ENCODE measurements around the gene RTP5. TPM values are rescaled to one million over a fixed set of nuclear protein-coding genes. Genes with fewer than 3 reads are reported as not detected.

RTP5 gene
- total RNA-seq, 2 donors from 2014 or later = not detected

- no peak overlapping the region for H3K9ac ChIP-seq (ENCODE audit: extremely low read depth, low read length, poor library complexity, severe bottlenecking)
- Mint-ChIP-seq H3K36me3 (ENCODE audit: low read depth) (peaks cover 4% of the 10 kb centered on the region), H3K4me1 (peaks cover 9% of the 10 kb centered on the region), H3K27me3 (ENCODE audit: insufficient read depth) (no peaks in the 10 kb centered on the region), H3K27ac (no peak overlapping the region), H3K9me3 (peaks cover 17% of the 10 kb centered on the region), H3K4me3 (no peak overlapping the region)
- peak; percentile 75 for TF ChIP-seq CTCF (conservative IDR thresholded peaks at IDR 0.05)
- no peak overlapping the region for H3K27ac ChIP-seq (ENCODE audit: low read depth, low read length)
- no peak overlapping the region for H3K4me3 ChIP-seq (ENCODE audit: low read length)
- no peaks in the 10 kb centered on the region for H3K36me3 ChIP-seq (ENCODE audit: control insufficient read depth, insufficient read depth, low read length)
- H3K9me3 ChIP-seq (ENCODE audit: control insufficient read depth, low read length) = peaks cover 16% of the 10 kb centered on the region
- no peaks in the 10 kb centered on the region for H3K27me3 ChIP-seq (ENCODE audit: control insufficient read depth, insufficient read depth, low read length, poor library complexity, severe bottlenecking)
- peak; percentile 87 for DNase-seq
- 50 to 75% methylated on average over 8 to 20 of the region's 27 CpGs for WGBS, 2 experiments (ENCODE audit: insufficient coverage in 1 of 2, insufficient read length in 1 of 2)
- no peaks in the 10 kb centered on the region for H3K4me1 ChIP-seq (ENCODE audit: control insufficient read depth, insufficient read depth, low read length)
Observed at GRCh38 chr2:241877989-241878970, 8.8 kb downstream of the RTP5 start.

- Histone ChIP-seq H3K27me3 (ENCODE audit: control insufficient read depth, insufficient read depth, low read length, poor library complexity, severe bottlenecking) (no peaks in the 10 kb centered on the region), H3K27ac (ENCODE audit: low read depth, low read length) (no peak overlapping the region), H3K9ac (ENCODE audit: extremely low read depth, low read length, poor library complexity, severe bottlenecking) (no peak overlapping the region), H3K4me1 (ENCODE audit: control insufficient read depth, insufficient read depth, low read length) (no peaks in the 10 kb centered on the region), H3K4me3 (ENCODE audit: low read length) (no peak overlapping the region), H3K9me3 (ENCODE audit: control insufficient read depth, low read length) (peaks cover 10% of the 10 kb centered on the region), H3K36me3 (ENCODE audit: control insufficient read depth, insufficient read depth, low read length) (no peaks in the 10 kb centered on the region)
- 82 to 85% methylated on average over 5 to 9 of the region's 9 CpGs for WGBS, 2 experiments (ENCODE audit: insufficient coverage in 1 of 2, insufficient read length in 1 of 2)
- Mint-ChIP-seq H3K4me1 (peaks cover 9% of the 10 kb centered on the region), H3K4me3 (no peak overlapping the region), H3K36me3 (ENCODE audit: low read depth) (peaks cover 7% of the 10 kb centered on the region), H3K9me3 (peaks cover 8% of the 10 kb centered on the region), H3K27ac (no peak overlapping the region), H3K27me3 (ENCODE audit: insufficient read depth) (no peaks in the 10 kb centered on the region)
- no peak for DNase-seq
- no peak for TF ChIP-seq CTCF (conservative IDR thresholded peaks at IDR 0.05)
Observed at GRCh38 chr2:241879326-241879725, 9.8 kb downstream of the RTP5 start.

- Mint-ChIP-seq H3K27ac (no peak overlapping the region), H3K9me3 (peaks cover 3% of the 10 kb centered on the region), H3K4me3 (peak overlapping the region; percentile 62), H3K36me3 (ENCODE audit: low read depth) (peaks cover 5% of the 10 kb centered on the region), H3K4me1 (peaks cover 9% of the 10 kb centered on the region), H3K27me3 (ENCODE audit: insufficient read depth) (no peaks in the 10 kb centered on the region)
- no peak for TF ChIP-seq CTCF (conservative IDR thresholded peaks at IDR 0.05)
- WGBS, 2 experiments (ENCODE audit: insufficient coverage in 1 of 2, insufficient read length in 1 of 2) = 91 to 92% methylated on average over 13 to 16 of the region's 16 CpGs
- Histone ChIP-seq H3K27ac (ENCODE audit: low read depth, low read length) (no peak overlapping the region), H3K4me1 (ENCODE audit: control insufficient read depth, insufficient read depth, low read length) (no peaks in the 10 kb centered on the region), H3K27me3 (ENCODE audit: control insufficient read depth, insufficient read depth, low read length, poor library complexity, severe bottlenecking) (no peaks in the 10 kb centered on the region), H3K4me3 (ENCODE audit: low read length) (peak overlapping the region; percentile 80), H3K9ac (ENCODE audit: extremely low read depth, low read length, poor library complexity, severe bottlenecking) (no peak overlapping the region), H3K9me3 (ENCODE audit: control insufficient read depth, low read length) (no peaks in the 10 kb centered on the region), H3K36me3 (ENCODE audit: control insufficient read depth, insufficient read depth, low read length) (no peaks in the 10 kb centered on the region)
- no peak for DNase-seq
Observed at GRCh38 chr2:241880311-241881073, 11.0 kb downstream of the RTP5 start.

Data from endodermal cell (in vitro differentiated cells).